MM.1S (cell line): ENCODE data around the gene SLC45A1.

Source experiments
- DNase-seq: peaks from one replicate; pipeline ENCODE4 v3.0.0-alpha.2; 2015
- H2AFZ ChIP-seq: fragments of 300-600 bp; sonication (generic); 2 replicates; pipeline ENCODE4 v1.6.0; 2016; ENCODE audit warnings: antibody characterized with exemption, low read length
- H3F3A ChIP-seq: fragments of 300-600 bp; sonication (generic); 2 replicates; pipeline ENCODE4 v1.6.1; 2016; ENCODE audit warnings: mild to moderate bottlenecking, antibody characterized with exemption, low read length, moderate library complexity, mixed read lengths; ENCODE audit not compliant: insufficient read depth
- H3K27ac ChIP-seq: fragments of 300-600 bp; sonication (generic); 2 replicates; pipeline ENCODE4 v1.5.1; 2016; ENCODE audit warnings: mild to moderate bottlenecking, low read length
- H3K27me3 ChIP-seq: fragments of 300-600 bp; sonication (generic); replicated peaks from 2 replicates; pipeline ENCODE4 v1.6.0; 2016; ENCODE audit warnings: low read length; ENCODE audit not compliant: insufficient read depth
- H3K36me3 ChIP-seq: fragments of 300-600 bp; sonication (generic); replicated peaks from 2 replicates; pipeline ENCODE4 v1.6.1; 2016; ENCODE audit warnings: mild to moderate bottlenecking, low read length, mixed read lengths; ENCODE audit not compliant: insufficient read depth
- H3K4me1 ChIP-seq: fragments of 300-600 bp; sonication (generic); 2 replicates; pipeline ENCODE4 v1.6.1; 2016; ENCODE audit warnings: low read length, mixed read lengths
- H3K4me2 ChIP-seq: fragments of 300-600 bp; sonication (generic); 2 replicates; pipeline ENCODE4 v1.6.0; 2016; ENCODE audit warnings: low read depth, low read length
- H3K4me3 ChIP-seq: fragments of 300-600 bp; sonication (generic); 2 replicates; pipeline ENCODE4 v1.5.1; 2016; ENCODE audit warnings: low read length, mixed read lengths
- H3K79me2 ChIP-seq: fragments of 300-600 bp; sonication (generic); 2 replicates; pipeline ENCODE4 v1.6.1; 2016; ENCODE audit warnings: mixed run types, low read length, mixed read lengths
- H3K9ac ChIP-seq: fragments of 300-600 bp; sonication (generic); 2 replicates; pipeline ENCODE4 v1.6.1; 2016; ENCODE audit warnings: low read length, mixed read lengths
- H3K9me2 ChIP-seq: fragments of 300-600 bp; sonication (generic); replicated peaks from 2 replicates; pipeline ENCODE4 v1.6.1; 2016; ENCODE audit warnings: mild to moderate bottlenecking, low read length, mixed read lengths; ENCODE audit not compliant: insufficient read depth
- H3K9me3 ChIP-seq: fragments of 300-600 bp; sonication (generic); replicated peaks from 2 replicates; pipeline ENCODE4 v1.6.1; 2016; ENCODE audit warnings: mild to moderate bottlenecking, low read length, mixed read lengths; ENCODE audit not compliant: insufficient read depth
- H4K20me1 ChIP-seq: fragments of 300-600 bp; sonication (generic); 2 replicates; pipeline ENCODE4 v1.6.1; 2016; ENCODE audit warnings: mild to moderate bottlenecking, low read length, moderate library complexity, mixed read lengths; ENCODE audit not compliant: insufficient read depth
- EZH2 ChIP-seq: fragments of 300-600 bp; sonication (generic); optimal IDR thresholded peaks from 2 replicates; pipeline ENCODE3; 2017; ENCODE audit warnings: low read depth, mild to moderate bottlenecking, antibody characterized with exemption, low read length, mixed read lengths
- EZH2phosphoT487 ChIP-seq: fragments of 300-600 bp; sonication (generic); IDR thresholded peaks from 2 replicates; pipeline ENCODE4 v1.6.1; 2018; ENCODE audit warnings: antibody characterized with exemption, low read length
- TF ChIP-seq, protein P1 (sequence below): fragments of 300-600 bp; sonication (generic); IDR thresholded peaks from 2 replicates; pipeline ENCODE4 v1.5.1; 2016; ENCODE audit warnings: antibody characterized with exemption, low read length, mixed read lengths

The SLC45A1 gene

GRCh38 chr1:8330271-8331125 is 12.6 kb downstream of the SLC45A1 start:
- Histone ChIP-seq H3K4me1 (no peaks in the 10 kb centered on the region), H3K9ac (no peak overlapping the region), H3F3A (no peaks in the 10 kb centered on the region), H3K27ac (no peak overlapping the region), H3K9me3 (no peaks in the 10 kb centered on the region), H3K4me3 (no peak overlapping the region), H2AFZ (no peak overlapping the region), H3K79me2 (no peaks in the 10 kb centered on the region), H4K20me1 (no peaks in the 10 kb centered on the region), H3K9me2 (no peaks in the 10 kb centered on the region), H3K36me3 (no peaks in the 10 kb centered on the region), H3K27me3 (peaks cover 85% of the 10 kb centered on the region), H3K4me2 (no peak overlapping the region)
- TF ChIP-seq EZH2phosphoT487, result no peak
- no peak for TF ChIP-seq EZH2
- TF ChIP-seq, protein P1, sequence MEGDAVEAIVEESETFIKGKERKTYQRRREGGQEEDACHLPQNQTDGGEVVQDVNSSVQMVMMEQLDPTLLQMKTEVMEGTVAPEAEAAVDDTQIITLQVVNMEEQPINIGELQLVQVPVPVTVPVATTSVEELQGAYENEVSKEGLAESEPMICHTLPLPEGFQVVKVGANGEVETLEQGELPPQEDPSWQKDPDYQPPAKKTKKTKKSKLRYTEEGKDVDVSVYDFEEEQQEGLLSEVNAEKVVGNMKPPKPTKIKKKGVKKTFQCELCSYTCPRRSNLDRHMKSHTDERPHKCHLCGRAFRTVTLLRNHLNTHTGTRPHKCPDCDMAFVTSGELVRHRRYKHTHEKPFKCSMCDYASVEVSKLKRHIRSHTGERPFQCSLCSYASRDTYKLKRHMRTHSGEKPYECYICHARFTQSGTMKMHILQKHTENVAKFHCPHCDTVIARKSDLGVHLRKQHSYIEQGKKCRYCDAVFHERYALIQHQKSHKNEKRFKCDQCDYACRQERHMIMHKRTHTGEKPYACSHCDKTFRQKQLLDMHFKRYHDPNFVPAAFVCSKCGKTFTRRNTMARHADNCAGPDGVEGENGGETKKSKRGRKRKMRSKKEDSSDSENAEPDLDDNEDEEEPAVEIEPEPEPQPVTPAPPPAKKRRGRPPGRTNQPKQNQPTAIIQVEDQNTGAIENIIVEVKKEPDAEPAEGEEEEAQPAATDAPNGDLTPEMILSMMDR, result no peak
- DNase-seq, result no peak

DNA sequence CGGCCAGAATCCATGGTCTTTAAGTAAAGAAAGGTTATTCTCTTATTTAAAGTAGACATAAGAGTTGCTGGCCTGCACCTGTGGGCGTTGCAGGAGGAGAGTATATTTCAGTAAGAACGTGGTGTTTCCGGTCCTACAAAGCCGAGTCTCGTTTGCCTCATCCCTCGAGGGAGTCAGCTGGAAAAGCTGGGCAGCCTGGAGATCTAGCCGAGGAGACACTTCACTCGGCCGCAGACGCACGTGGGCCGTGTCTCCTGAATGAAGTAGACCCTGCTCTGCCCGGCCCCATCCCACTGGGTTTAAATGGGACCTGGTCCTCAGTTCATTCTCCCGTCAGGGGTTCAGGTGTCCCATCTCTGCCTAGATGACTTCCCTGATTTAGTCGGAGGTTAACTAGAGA is 14.9 kb downstream of the SLC45A1 start:
- H3K4me2 ChIP-seq, result no peak overlapping the region
- H3K9me2 ChIP-seq, result no peaks in the 10 kb centered on the region
- TF ChIP-seq EZH2, result no peak
- TF ChIP-seq, protein P1, result no peak
- TF ChIP-seq EZH2phosphoT487, result no peak
- no peak overlapping the region for H3K9ac ChIP-seq
- no peak for DNase-seq
- H4K20me1 ChIP-seq, result no peaks in the 10 kb centered on the region
- no peak overlapping the region for H3K27ac ChIP-seq
- H3K79me2 ChIP-seq, result no peaks in the 10 kb centered on the region
- H3F3A ChIP-seq, result no peaks in the 10 kb centered on the region
- H3K4me3 ChIP-seq, result no peak overlapping the region
- H3K27me3 ChIP-seq, result peaks cover 85% of the 10 kb centered on the region
- H3K36me3 ChIP-seq, result no peaks in the 10 kb centered on the region
- H3K4me1 ChIP-seq, result no peaks in the 10 kb centered on the region
- H3K9me3 ChIP-seq, result no peaks in the 10 kb centered on the region
- H2AFZ ChIP-seq, result no peak overlapping the region

DNA sequence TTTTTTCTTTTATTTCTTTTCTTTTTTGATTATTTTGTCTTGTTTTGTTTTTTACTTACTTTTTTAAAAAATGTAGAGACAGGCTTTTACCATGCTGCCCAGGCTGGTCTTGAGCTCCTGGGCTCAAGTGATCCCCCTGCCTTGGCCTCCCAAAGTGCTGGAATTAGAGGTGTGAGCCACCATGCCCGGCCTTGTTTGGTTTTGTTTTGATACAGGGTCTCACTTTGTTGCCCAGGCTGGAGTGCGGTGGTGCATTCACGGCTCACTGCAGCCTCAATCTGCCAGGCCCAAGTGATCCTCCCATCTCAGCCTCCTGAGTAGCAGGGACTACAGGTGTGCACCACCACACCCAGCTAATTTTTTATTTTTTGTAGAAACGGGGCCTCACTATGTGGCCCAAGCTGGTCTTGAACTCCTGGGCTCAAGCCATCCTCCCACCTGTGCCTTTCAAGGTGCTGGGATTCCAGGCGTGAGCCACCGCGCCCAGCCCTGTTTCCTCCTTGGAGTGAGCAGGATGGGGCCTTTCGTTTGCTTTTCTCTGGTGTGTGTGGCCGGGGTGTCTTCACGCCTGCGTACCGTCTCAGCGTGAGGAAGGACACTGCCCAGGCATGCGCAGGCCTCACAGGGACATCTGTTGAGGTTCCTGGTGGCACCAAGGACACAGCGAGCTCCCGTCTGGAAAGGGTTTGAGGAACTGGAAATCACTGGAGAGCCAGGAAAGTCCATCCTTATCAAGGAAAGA is 15.5 kb downstream of the SLC45A1 start:
- no peak overlapping the region for H3K9ac ChIP-seq

More for the DNA sequence above, 15.5 kb downstream of the SLC45A1 start:
- Histone ChIP-seq H3K27me3 (peaks cover 85% of the 10 kb centered on the region), H3K27ac (no peak overlapping the region), H3K9me2 (no peaks in the 10 kb centered on the region), H3K4me3 (no peak overlapping the region), H3K4me2 (no peak overlapping the region), H3K36me3 (no peaks in the 10 kb centered on the region), H3K9me3 (no peaks in the 10 kb centered on the region), H3K79me2 (no peaks in the 10 kb centered on the region), H3K4me1 (no peaks in the 10 kb centered on the region), H4K20me1 (no peaks in the 10 kb centered on the region), H3F3A (no peaks in the 10 kb centered on the region), H2AFZ (no peak overlapping the region)
- DNase-seq, result no peak
- TF ChIP-seq EZH2phosphoT487 (no peak), EZH2 (no peak)
- TF ChIP-seq, protein P1, result no peak
